Esophagus squamous epithelium (tissue), 4 donors: ENCODE measurements around the gene SLC10A7.

Experiments
- CTCF ChIP-seq, 6 experiments: fragments of 450-650 bp in 4 of 6; fragments of 200-600 bp in 2 of 6; sonication (generic) in 2 of 6; IDR thresholded peaks; one replicate each; pipeline ENCODE4 v1.5.1; 2016 to 2019; ENCODE audit warnings: antibody characterized with exemption in 6 of 6, mild to moderate bottlenecking in 4 of 6, moderate library complexity in 4 of 6
- POLR2A ChIP-seq, 4 donors: fragments of 450-650 bp; IDR thresholded peaks; one replicate each; pipeline ENCODE4 v1.6.1; 2017; ENCODE audit warnings: antibody characterized with exemption in 4 of 4, mild to moderate bottlenecking in 4 of 4, moderate library complexity in 3 of 4

- TF ChIP-seq POLR2A (IDR thresholded peaks at IDR 0.05) (no peak), CTCF (IDR thresholded peaks at IDR 0.05) (no peak)
Measured at GRCh38 chr4:146288193-146288592, 233.5 kb downstream of the SLC10A7 start.
